RWPE2 (cell line): ENCODE data around the gene PDPN.

ENCODE experiments used
- ATAC-seq: fragments of 200-7000 bp; cut with Tn5 transposase; 3 replicates; pipeline ENCODE4 v1.9.1; 2021; ENCODE audit warnings: low read depth
- DNase-seq: peaks from one replicate; pipeline ENCODE4 v3.0.0-alpha.2; 2020; ENCODE audit warnings: low spot score
- H3K27ac ChIP-seq: fragments of 450-650 bp; 2 replicates; pipeline ENCODE4 v1.5.1; 2017; ENCODE audit warnings: mild to moderate bottlenecking; ENCODE audit not compliant: poor library complexity, severe bottlenecking
- H3K27me3 ChIP-seq: fragments of 250-450 bp; sonication (Bioruptor Pico); 2 replicates; pipeline ENCODE4 v1.5.1; 2021; ENCODE audit warnings: mild to moderate bottlenecking, moderate library complexity; ENCODE audit not compliant: insufficient read depth, poor library complexity, severe bottlenecking
- H3K36me3 ChIP-seq: fragments of 250-450 bp; sonication (Bioruptor Pico); 2 replicates; pipeline ENCODE4 v1.5.1; 2020; ENCODE audit warnings: low read depth, mild to moderate bottlenecking, moderate library complexity
- H3K4me1 ChIP-seq: fragments of 250-450 bp; sonication (Bioruptor Pico); 2 replicates; pipeline ENCODE4 v1.5.1; 2021; ENCODE audit warnings: mild to moderate bottlenecking, moderate library complexity; ENCODE audit not compliant: insufficient read depth, poor library complexity, severe bottlenecking
- H3K4me3 ChIP-seq: fragments of 250-450 bp; sonication (Bioruptor Pico); 2 replicates; pipeline ENCODE4 v1.5.1; 2021; ENCODE audit warnings: mild to moderate bottlenecking, moderate library complexity; ENCODE audit not compliant: severe bottlenecking
- H3K9me3 ChIP-seq: fragments of 250-450 bp; sonication (Bioruptor Pico); 2 replicates; pipeline ENCODE4 v1.5.1; 2021; ENCODE audit warnings: mild to moderate bottlenecking, moderate library complexity; ENCODE audit not compliant: severe bottlenecking
- TF ChIP-seq, protein P1 (sequence below): fragments of 450-650 bp; IDR thresholded peaks from one replicate; pipeline ENCODE4 v1.5.1; 2017; ENCODE audit warnings: mild to moderate bottlenecking, moderate library complexity; ENCODE audit not compliant: poor library complexity, severe bottlenecking

PDPN gene

GRCh38 chr1:13540866-13541265, 42.8 kb upstream of the PDPN start:
- TF ChIP-seq, protein P1, sequence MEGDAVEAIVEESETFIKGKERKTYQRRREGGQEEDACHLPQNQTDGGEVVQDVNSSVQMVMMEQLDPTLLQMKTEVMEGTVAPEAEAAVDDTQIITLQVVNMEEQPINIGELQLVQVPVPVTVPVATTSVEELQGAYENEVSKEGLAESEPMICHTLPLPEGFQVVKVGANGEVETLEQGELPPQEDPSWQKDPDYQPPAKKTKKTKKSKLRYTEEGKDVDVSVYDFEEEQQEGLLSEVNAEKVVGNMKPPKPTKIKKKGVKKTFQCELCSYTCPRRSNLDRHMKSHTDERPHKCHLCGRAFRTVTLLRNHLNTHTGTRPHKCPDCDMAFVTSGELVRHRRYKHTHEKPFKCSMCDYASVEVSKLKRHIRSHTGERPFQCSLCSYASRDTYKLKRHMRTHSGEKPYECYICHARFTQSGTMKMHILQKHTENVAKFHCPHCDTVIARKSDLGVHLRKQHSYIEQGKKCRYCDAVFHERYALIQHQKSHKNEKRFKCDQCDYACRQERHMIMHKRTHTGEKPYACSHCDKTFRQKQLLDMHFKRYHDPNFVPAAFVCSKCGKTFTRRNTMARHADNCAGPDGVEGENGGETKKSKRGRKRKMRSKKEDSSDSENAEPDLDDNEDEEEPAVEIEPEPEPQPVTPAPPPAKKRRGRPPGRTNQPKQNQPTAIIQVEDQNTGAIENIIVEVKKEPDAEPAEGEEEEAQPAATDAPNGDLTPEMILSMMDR, result no peak
- Histone ChIP-seq H3K36me3 (no peaks in the 10 kb centered on the region), H3K9me3 (no peaks in the 10 kb centered on the region), H3K4me3 (no peak overlapping the region), H3K27ac (no peak overlapping the region), H3K4me1 (no peaks in the 10 kb centered on the region), H3K27me3 (no peaks in the 10 kb centered on the region)
- peak; percentile 40; the same call in 1 of the 3 replicates for ATAC-seq
- no peak for DNase-seq

GRCh38 chr1:13541435-13542215, 42.0 kb upstream of the PDPN start:
- H3K9me3 ChIP-seq, result no peaks in the 10 kb centered on the region
- no peak overlapping the region for H3K4me3 ChIP-seq
- TF ChIP-seq, protein P1, result no peak
- H3K4me1 ChIP-seq, result no peaks in the 10 kb centered on the region
- H3K27ac ChIP-seq, result no peak overlapping the region
- ATAC-seq (no peak), DNase-seq (no peak)
- H3K27me3 ChIP-seq, result no peaks in the 10 kb centered on the region
- no peaks in the 10 kb centered on the region for H3K36me3 ChIP-seq

- no peak overlapping the region for H3K4me3 ChIP-seq
These were observed 40.0 kb upstream of the PDPN start for GRCh38 chr1:13543451-13544220.

GRCh38 chr1:13544221-13544556, 39.4 kb upstream of the PDPN start:
- H3K4me3 ChIP-seq, result no peak overlapping the region
- H3K27me3 ChIP-seq, result no peaks in the 10 kb centered on the region
- no peak for ATAC-seq
- TF ChIP-seq, protein P1, result peak; percentile 38
- DNase-seq, result no peak
- no peaks in the 10 kb centered on the region for H3K36me3 ChIP-seq
- H3K4me1 ChIP-seq, result no peaks in the 10 kb centered on the region
- H3K27ac ChIP-seq, result no peak overlapping the region
- no peaks in the 10 kb centered on the region for H3K9me3 ChIP-seq

More at GRCh38 chr1:13543451-13544220, 40.0 kb upstream of the PDPN start:
- TF ChIP-seq, protein P1, result peak; percentile 70
- no peak overlapping the region for H3K27ac ChIP-seq
- DNase-seq (no peak), ATAC-seq (peak; percentile 66; the same call in 2 of the 3 replicates)
- no peaks in the 10 kb centered on the region for H3K27me3 ChIP-seq
- H3K36me3 ChIP-seq, result no peaks in the 10 kb centered on the region
- no peaks in the 10 kb centered on the region for H3K4me1 ChIP-seq
- H3K9me3 ChIP-seq, result no peaks in the 10 kb centered on the region
